Coronary artery (tissue), 2 donors: ENCODE data around the gene C2CD4C.
"Not testable (repeated sequence)": the region's sequence is repeated elsewhere in the genome, so short reads cannot be mapped to it uniquely, and the experiment has no call there.

Experiments used
- DNase-seq: peaks from one replicate; pipeline ENCODE4 v3.0.0-alpha.2; 2017; ENCODE audit warnings: low spot score
- H3K27ac ChIP-seq, 2 donors: fragments of 200-600 bp; sonication (generic); one replicate each; pipeline ENCODE4 v1.5.1; 2016 to 2019
- H3K4me3 ChIP-seq: fragments of 200-600 bp; sonication (generic); 2 replicates; pipeline ENCODE4 v1.5.1; 2016; ENCODE audit warnings: mild to moderate bottlenecking, moderate library complexity
- CTCF ChIP-seq: fragments of 200-600 bp; sonication (generic); IDR thresholded peaks from one replicate; pipeline ENCODE4 v1.5.1; 2019; ENCODE audit warnings: antibody characterized with exemption

The C2CD4C gene

GRCh38 chr19:364496-365287 is 44.3 kb downstream of the C2CD4C start:
- no peak for DNase-seq
- no peak for TF ChIP-seq CTCF
- no peak overlapping the region for H3K4me3 ChIP-seq
- no peak overlapping the region for H3K27ac ChIP-seq

- DNase-seq, result no peak
- no peak overlapping the region for H3K27ac ChIP-seq
- H3K4me3 ChIP-seq, result no peak overlapping the region
- no peak for TF ChIP-seq CTCF
Observed at GRCh38 chr19:362683-363082, 46.3 kb downstream of the C2CD4C start.

- no peak for TF ChIP-seq CTCF
- Histone ChIP-seq H3K27ac (no peak overlapping the region), H3K4me3 (no peak overlapping the region)
- DNase-seq, result no peak
Observed at GRCh38 chr19:362154-362553, 46.8 kb downstream of the C2CD4C start.

GRCh38 chr19:359653-359925 is 49.4 kb downstream of the C2CD4C start:
- TF ChIP-seq CTCF, result no peak
- Histone ChIP-seq H3K4me3 (no peak overlapping the region), H3K27ac (no peak overlapping the region)
- no peak for DNase-seq

GRCh38 chr19:355536-355935 is 53.4 kb downstream of the C2CD4C start:
- not testable (repeated sequence) for H3K4me3 ChIP-seq, H3K27ac ChIP-seq
- peak; percentile 17 for DNase-seq
